ENCODE measurements around the gene NLRC5.

DNA sequence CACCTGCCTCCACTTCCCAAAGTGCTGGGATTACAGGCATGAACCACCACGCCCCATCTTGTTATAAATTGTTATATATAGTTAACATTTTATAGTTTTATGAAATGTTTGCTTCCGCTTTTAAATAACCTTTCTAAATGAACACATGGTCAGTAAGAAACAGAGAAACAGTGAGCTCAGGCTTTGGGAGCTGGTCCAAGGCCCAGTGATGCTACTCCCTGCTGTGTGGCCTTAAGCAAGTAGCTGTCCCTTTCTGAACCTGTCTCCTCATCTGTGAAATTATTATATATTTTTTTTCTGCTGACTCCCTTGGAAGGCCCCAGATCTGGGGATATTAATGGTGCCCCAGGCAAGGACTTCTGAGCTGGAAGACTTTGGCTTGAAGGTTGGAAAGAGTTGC, 122.1 kb downstream of the NLRC5 start:
- TF ChIP-seq, protein P1, sequence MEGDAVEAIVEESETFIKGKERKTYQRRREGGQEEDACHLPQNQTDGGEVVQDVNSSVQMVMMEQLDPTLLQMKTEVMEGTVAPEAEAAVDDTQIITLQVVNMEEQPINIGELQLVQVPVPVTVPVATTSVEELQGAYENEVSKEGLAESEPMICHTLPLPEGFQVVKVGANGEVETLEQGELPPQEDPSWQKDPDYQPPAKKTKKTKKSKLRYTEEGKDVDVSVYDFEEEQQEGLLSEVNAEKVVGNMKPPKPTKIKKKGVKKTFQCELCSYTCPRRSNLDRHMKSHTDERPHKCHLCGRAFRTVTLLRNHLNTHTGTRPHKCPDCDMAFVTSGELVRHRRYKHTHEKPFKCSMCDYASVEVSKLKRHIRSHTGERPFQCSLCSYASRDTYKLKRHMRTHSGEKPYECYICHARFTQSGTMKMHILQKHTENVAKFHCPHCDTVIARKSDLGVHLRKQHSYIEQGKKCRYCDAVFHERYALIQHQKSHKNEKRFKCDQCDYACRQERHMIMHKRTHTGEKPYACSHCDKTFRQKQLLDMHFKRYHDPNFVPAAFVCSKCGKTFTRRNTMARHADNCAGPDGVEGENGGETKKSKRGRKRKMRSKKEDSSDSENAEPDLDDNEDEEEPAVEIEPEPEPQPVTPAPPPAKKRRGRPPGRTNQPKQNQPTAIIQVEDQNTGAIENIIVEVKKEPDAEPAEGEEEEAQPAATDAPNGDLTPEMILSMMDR (IDR thresholded peaks at IDR 0.05) = no peak
- TF ChIP-seq POLR2A (IDR thresholded peaks at IDR 0.05) = no peak
